SK-N-SH (cell line): Measurements from ENCODE around the gene SERPINA1. TPM values are rescaled to one million over a fixed set of nuclear protein-coding genes. Genes with fewer than 3 reads are reported as not detected.
A peak's percentile ranks its signal among the peaks of the same experiment; 100 is the strongest.
"Not testable (repeated sequence)": the region's sequence is repeated elsewhere in the genome, so short reads cannot be mapped to it uniquely, and the experiment has no call there.

Experiments used
- CTCF ChIA-PET: fragments of 300-600, 350-600 bp; formaldehyde crosslinking; extraction: SDS; loops from one replicate; lab custom pipeline; 2021; lab: Yijun Ruan, JAX
- POLR2A ChIA-PET: fragments of 350-600 bp; sonication (Branson Sonifier 250); formaldehyde crosslinking; extraction: SDS; loops from one replicate; lab custom pipeline; 2020; ENCODE audit warnings: antibody characterized with exemption, inconsistent platforms; lab: Yijun Ruan, JAX
- DNase-seq: peaks from one replicate; pipeline ENCODE4 v3.0.0; 2012
- H2AFZ ChIP-seq: fragments of 200-600 bp; sonication (generic); 2 replicates; pipeline ENCODE4 v1.8.1; 2016; ENCODE audit warnings: antibody characterized with exemption, mild to moderate bottlenecking, low read depth
- H3F3A ChIP-seq: fragments of 200-600 bp; sonication (generic); replicated peaks from 2 replicates; pipeline ENCODE3; 2016; ENCODE audit warnings: antibody characterized with exemption, mild to moderate bottlenecking; ENCODE audit not compliant: insufficient read depth
- H3K27ac ChIP-seq, 2 experiments: fragments of 200-500 bp in 1 of 2; fragments of 200-600 bp in 1 of 2; sonication (Bioruptor generic) in 1 of 2; sonication (generic), shearing (Covaris generic) in 1 of 2; 2 replicates each; pipeline versions ENCODE4 v1.5.1 to v1.6.1; 2014 to 2016; ENCODE audit warnings: low read depth in 2 of 2, inconsistent platforms in 1 of 2, low read length in 1 of 2, mild to moderate bottlenecking in 1 of 2, mixed read lengths in 1 of 2
- H3K27me3 ChIP-seq: fragments of 200-600 bp; sonication (generic), shearing (Covaris generic); 2 replicates; pipeline ENCODE4 v1.6.1; 2016; ENCODE audit warnings: mixed run types; ENCODE audit not compliant: insufficient read depth
- H3K36me3 ChIP-seq, 2 experiments: fragments of 200-500 bp in 1 of 2; fragments of 200-600 bp in 1 of 2; sonication (Bioruptor generic) in 1 of 2; sonication (generic) in 1 of 2; replicated peaks in 1 of 2; 2 replicates each; pipeline versions ENCODE3 to v1.5.1; 2014 to 2016; ENCODE audit warnings: low read length in 1 of 2, mild to moderate bottlenecking in 1 of 2; ENCODE audit not compliant: insufficient read depth in 2 of 2, control insufficient read depth in 1 of 2
- H3K4me1 ChIP-seq, 2 experiments: fragments of 200-500 bp in 1 of 2; fragments of 200-600 bp in 1 of 2; sonication (Bioruptor generic) in 1 of 2; sonication (generic), shearing (Covaris generic) in 1 of 2; 2 replicates each; pipeline versions ENCODE4 v1.5.1 to v1.6.1; 2014 to 2016; ENCODE audit warnings: low read depth in 1 of 2, low read length in 1 of 2, mixed run types in 1 of 2; ENCODE audit not compliant: insufficient read depth in 2 of 2, control insufficient read depth in 1 of 2
- H3K4me2 ChIP-seq: fragments of 200-600 bp; sonication (generic), shearing (Covaris generic); 2 replicates; pipeline ENCODE4 v1.6.1; 2017; ENCODE audit warnings: mixed run types
- H3K4me3 ChIP-seq, 2 experiments: fragments of 200-500 bp in 1 of 2; fragments of 200-600 bp in 1 of 2; sonication (Bioruptor generic) in 1 of 2; sonication (generic), shearing (Covaris generic) in 1 of 2; 2 replicates each; pipeline versions ENCODE4 v1.5.1 to v1.8.1; 2014 to 2016; ENCODE audit warnings: low read depth in 2 of 2, inconsistent platforms in 1 of 2, low read length in 1 of 2, mild to moderate bottlenecking in 1 of 2, mixed read lengths in 1 of 2, moderate library complexity in 1 of 2
- H3K79me2 ChIP-seq: fragments of 200-600 bp; sonication (generic); 2 replicates; pipeline ENCODE4 v1.8.1; 2017; ENCODE audit warnings: mild to moderate bottlenecking; ENCODE audit not compliant: insufficient read depth
- H3K9ac ChIP-seq: fragments of 200-600 bp; sonication (generic); 2 replicates; pipeline ENCODE4 v1.6.1; 2017; ENCODE audit warnings: mixed run types
- H3K9me2 ChIP-seq: fragments of 200-600 bp; sonication (generic); 2 replicates; pipeline ENCODE4 v1.6.1; 2017; ENCODE audit warnings: mixed run types
- H3K9me3 ChIP-seq: fragments of 200-600 bp; sonication (generic); 2 replicates; pipeline ENCODE4 v1.6.1; 2017; ENCODE audit warnings: mixed run types, mild to moderate bottlenecking, moderate library complexity
- H4K20me1 ChIP-seq: fragments of 200-600 bp; sonication (generic); 2 replicates; pipeline ENCODE4 v1.6.1; 2017; ENCODE audit warnings: mild to moderate bottlenecking, mixed run types; ENCODE audit not compliant: insufficient read depth
- FOXJ3 ChIP-seq: sonication (generic); formaldehyde crosslinking; IDR thresholded peaks from 2 replicates; pipeline ENCODE4 v1.5.1; 2020; ENCODE audit warnings: mild to moderate bottlenecking, missing genetic modification reagents
- GABPA ChIP-seq: IDR thresholded peaks from 2 replicates; pipeline ENCODE4 v1.4.0; 2012; ENCODE audit warnings: low read depth, mild to moderate bottlenecking
- MAX ChIP-seq: IDR thresholded peaks from 2 replicates; pipeline ENCODE4 v1.4.0; 2012; ENCODE audit warnings: low read depth
- NFIC ChIP-seq: IDR thresholded peaks from 2 replicates; pipeline ENCODE4 v1.4.0; 2012; ENCODE audit warnings: borderline replicate concordance
- RCOR1 ChIP-seq: fragments of 150-350 bp; IDR thresholded peaks from 2 replicates; pipeline ENCODE4 v1.6.1; 2017; ENCODE audit warnings: antibody characterized with exemption, low read length
- SMC3 ChIP-seq: IDR thresholded peaks from 2 replicates; pipeline ENCODE4 v1.6.1; 2012; ENCODE audit warnings: low read depth, low read length, improper control_type of control experiment
- USF1 ChIP-seq: IDR thresholded peaks from 2 replicates; pipeline ENCODE4 v1.4.0; 2012; ENCODE audit warnings: low read depth, borderline replicate concordance
- WGBS: methylation state at CpG from one replicate; pipeline ENCODE4 v1.1.6; 2017; ENCODE audit warnings: low lambda C conversion rate; 5-methylcytosine and 5-hydroxymethylcytosine counted together
- polyA plus RNA-seq, 3 experiments: library from polyadenylated mRNA; depleted of rRNA; stranded (reverse); fragments of >200 nt; gene quantifications; 2 replicates each; pipeline ENCODE4 v1.2.3, GENCODE V29; 2012

The SERPINA1 gene
- polyA plus RNA-seq, 1 of the 3 experiments (the other 2 are of a cell fraction): 11.3 TPM

- no peak for TF ChIP-seq SMC3
- no peak for TF ChIP-seq FOXJ3 (CRISPR knock-in tag)
- TF ChIP-seq RCOR1: no peak
- no peak for TF ChIP-seq MAX
- no peak for TF ChIP-seq NFIC
- no peak for TF ChIP-seq GABPA
- Histone ChIP-seq H3F3A (peaks cover 14% of the 10 kb centered on the region), H3K9me3 (no peaks in the 10 kb centered on the region), H3K9me2 (no peaks in the 10 kb centered on the region), H3K79me2 (no peaks in the 10 kb centered on the region), H3K4me2 (no peak overlapping the region), H2AFZ (no peak overlapping the region), H3K9ac (no peak overlapping the region), H4K20me1 (no peaks in the 10 kb centered on the region), H3K36me3 (no peaks in the 10 kb centered on the region), H3K4me3 (no peak overlapping the region), H3K4me1 (peaks cover 0 to 20% of the 10 kb centered on the region in 2 experiments; a peak in 3 of 4 replicates), H3K27me3 (no peaks in the 10 kb centered on the region), H3K27ac (peak overlapping the region in 1 of 2 experiments; percentile 58; a peak in 2 of 4 replicates)
- WGBS: 82% methylated on average over 5 of the region's 5 CpGs
- no peak for DNase-seq
- CTCF ChIA-PET: no interaction called here
- POLR2A ChIA-PET: no interaction called here
Measured at GRCh38 chr14:94346841-94347240, 41.6 kb downstream of the SERPINA1 start.

- H3K79me2 ChIP-seq, H3K4me3 ChIP-seq, H4K20me1 ChIP-seq, H3K4me2 ChIP-seq, H3K9me2 ChIP-seq, POLR2A ChIA-PET, H3K27me3 ChIP-seq, DNase-seq, H3K36me3 ChIP-seq, H2AFZ ChIP-seq, H3K9ac ChIP-seq, H3K9me3 ChIP-seq: not testable (repeated sequence)
- Histone ChIP-seq H3K4me1 (peaks cover 0 to 21% of the 10 kb centered on the region in 2 experiments; a peak in 3 of 4 replicates), H3K27ac (peak overlapping the region in 1 of 2 experiments; percentile 58; a peak in 2 of 4 replicates), H3F3A (peaks cover 17% of the 10 kb centered on the region)
- TF ChIP-seq USF1: peak; percentile 43; the same call in 1 of the 2 replicates
- TF ChIP-seq MAX: peak; percentile 55
- CTCF ChIA-PET: interaction anchor here (1.2 kb wide), 1 partner anchor 140 kb away, joined by 4 read pairs; no protein-coding TSS in a partner anchor
- WGBS: 34% methylated on average over 11 of the region's 24 CpGs
Measured at GRCh38 chr14:94346065-94346786, 42.2 kb downstream of the SERPINA1 start.
